Breast epithelium (tissue), 4 donors: ENCODE data around the gene PPRC1. TPM values are rescaled to one million over a fixed set of nuclear protein-coding genes. Genes with fewer than 3 reads are reported as not detected.

Experiments
- DNase-seq, 2 donors: peaks; one replicate each; pipeline ENCODE4 v3.0.0-alpha.2; 2019; ENCODE audit warnings: low spot score in 2 of 2
- H3K27ac ChIP-seq, 2 donors: fragments of 200-600 bp; sonication (generic) in 1 of 2; one replicate each; pipeline ENCODE4 v1.5.1; 2016 to 2019; ENCODE audit warnings: mild to moderate bottlenecking in 1 of 2
- H3K27me3 ChIP-seq, 2 donors: fragments of 200-600 bp; sonication (generic) in 1 of 2; one replicate each; pipeline versions ENCODE4 v1.5.1 to v1.6.0; 2017 to 2019; ENCODE audit warnings: control low read depth in 1 of 2, mild to moderate bottlenecking in 1 of 2
- H3K36me3 ChIP-seq: fragments of 200-600 bp; one replicate; pipeline ENCODE4 v1.5.1; 2019
- H3K4me1 ChIP-seq, 2 donors: fragments of 200-600 bp; sonication (generic); one replicate each; pipeline ENCODE4 v1.5.1; 2016 to 2019; ENCODE audit warnings: control low read depth in 1 of 2
- H3K4me3 ChIP-seq, 3 donors: fragments of 200-600 bp; sonication (generic); 1 replicate in 2 of 3; 2 replicates in 1 of 3; pipeline ENCODE4 v1.5.1; 2016 to 2019; ENCODE audit warnings: mild to moderate bottlenecking in 3 of 3, moderate library complexity in 2 of 3
- H3K9me3 ChIP-seq, 2 donors: fragments of 200-600 bp; sonication (generic) in 1 of 2; one replicate each; pipeline ENCODE4 v1.5.1; 2016 to 2019; ENCODE audit warnings: control low read depth in 1 of 2
- POLR2A ChIP-seq: fragments of 450-650 bp; IDR thresholded peaks from one replicate; pipeline ENCODE4 v1.6.1; 2016; ENCODE audit warnings: antibody characterized with exemption, mild to moderate bottlenecking, moderate library complexity
- POLR2AphosphoS5 ChIP-seq, 3 donors: sonication (generic); formaldehyde crosslinking; IDR thresholded peaks; one replicate each; pipeline ENCODE4 v1.6.1; 2017; ENCODE audit warnings: antibody characterized with exemption in 3 of 3
- intact Hi-C: fragments of 100-400 bp; cut with DNase I; formaldehyde crosslinking; loops from one replicate; pipeline ENCODE4 v1.15.1; 2023; ENCODE audit warnings: low total_unique reads
- total RNA-seq, 3 donors: library from RNA; depleted of rRNA; stranded (reverse); fragments of >200 nt; gene quantifications; one replicate each; pipeline ENCODE4 v1.1.0, GENCODE V29; 2016
- TF ChIP-seq, protein P1 (sequence below), 3 donors: fragments of 450-650 bp; IDR thresholded peaks; one replicate each; pipeline ENCODE4 v1.5.1; 2016 to 2017; ENCODE audit warnings: antibody characterized with exemption in 3 of 3, mild to moderate bottlenecking in 3 of 3, moderate library complexity in 3 of 3

PPRC1 gene
- total RNA-seq, 3 donors from 2014 or later, result 9.1 to 21.0 (median 19.8) TPM

DNA sequence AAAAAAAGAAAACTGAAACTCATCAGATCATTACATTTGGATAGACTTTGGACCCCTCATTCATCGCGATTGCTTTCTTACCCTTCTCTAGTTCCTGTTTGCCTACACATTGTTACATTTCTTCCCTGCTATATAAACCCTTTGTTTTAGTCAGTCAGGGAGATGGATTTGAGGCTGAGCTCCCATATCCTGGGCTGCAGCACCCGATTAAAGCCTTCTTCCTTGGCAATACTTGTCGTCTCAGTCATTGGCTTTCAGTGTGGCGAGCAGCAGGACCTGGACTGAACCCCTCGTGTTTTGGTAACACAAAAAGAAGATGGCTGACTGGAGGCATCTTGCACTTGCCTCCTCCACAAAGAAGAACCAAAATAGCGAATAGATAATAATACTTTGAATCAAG lies 59.1 kb downstream of the PPRC1 start:
- Histone ChIP-seq H3K9me3 (peaks cover 0 to 9% of the 10 kb centered on the region in 2 donors), H3K4me1 (no peaks in the 10 kb centered on the region), H3K27ac (no peak overlapping the region), H3K4me3 (no peak overlapping the region), H3K36me3 (no peaks in the 10 kb centered on the region), H3K27me3 (no peaks in the 10 kb centered on the region)
- TF ChIP-seq POLR2AphosphoS5 (IDR thresholded peaks at IDR 0.05) (no peak), POLR2A (no peak)
- TF ChIP-seq, protein P1, sequence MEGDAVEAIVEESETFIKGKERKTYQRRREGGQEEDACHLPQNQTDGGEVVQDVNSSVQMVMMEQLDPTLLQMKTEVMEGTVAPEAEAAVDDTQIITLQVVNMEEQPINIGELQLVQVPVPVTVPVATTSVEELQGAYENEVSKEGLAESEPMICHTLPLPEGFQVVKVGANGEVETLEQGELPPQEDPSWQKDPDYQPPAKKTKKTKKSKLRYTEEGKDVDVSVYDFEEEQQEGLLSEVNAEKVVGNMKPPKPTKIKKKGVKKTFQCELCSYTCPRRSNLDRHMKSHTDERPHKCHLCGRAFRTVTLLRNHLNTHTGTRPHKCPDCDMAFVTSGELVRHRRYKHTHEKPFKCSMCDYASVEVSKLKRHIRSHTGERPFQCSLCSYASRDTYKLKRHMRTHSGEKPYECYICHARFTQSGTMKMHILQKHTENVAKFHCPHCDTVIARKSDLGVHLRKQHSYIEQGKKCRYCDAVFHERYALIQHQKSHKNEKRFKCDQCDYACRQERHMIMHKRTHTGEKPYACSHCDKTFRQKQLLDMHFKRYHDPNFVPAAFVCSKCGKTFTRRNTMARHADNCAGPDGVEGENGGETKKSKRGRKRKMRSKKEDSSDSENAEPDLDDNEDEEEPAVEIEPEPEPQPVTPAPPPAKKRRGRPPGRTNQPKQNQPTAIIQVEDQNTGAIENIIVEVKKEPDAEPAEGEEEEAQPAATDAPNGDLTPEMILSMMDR (IDR thresholded peaks at IDR 0.05), result no peak
- intact Hi-C loops, result no loop called here
- DNase-seq, result no peak

DNA sequence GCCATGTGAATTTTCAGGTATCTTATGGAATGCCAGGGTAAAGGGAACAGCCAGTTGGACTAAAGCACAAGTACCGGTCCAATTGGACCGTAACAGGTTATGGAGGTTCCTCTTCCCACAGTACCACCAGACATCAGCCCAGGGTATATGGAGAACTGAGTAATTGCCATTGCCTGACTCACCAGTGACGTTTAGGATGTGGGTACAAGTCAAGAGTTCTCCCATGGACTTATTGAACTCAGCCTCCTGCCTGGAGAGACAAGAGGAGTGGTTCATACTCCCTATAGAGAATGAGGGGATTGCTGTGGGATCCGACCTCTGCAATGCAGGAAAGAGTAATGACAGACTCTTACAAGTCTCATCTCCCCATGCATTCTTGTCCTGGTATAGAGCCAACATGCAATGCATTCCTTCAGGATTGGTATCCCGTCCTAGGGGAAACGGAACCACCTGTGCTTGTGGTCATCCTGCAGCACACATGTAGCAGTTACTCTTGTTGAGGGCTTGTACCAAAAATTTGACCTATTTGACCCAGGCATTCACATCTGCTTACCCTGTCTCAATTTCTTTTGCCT lies 62.5 kb downstream of the PPRC1 start:
- TF ChIP-seq, protein P1 (IDR thresholded peaks at IDR 0.05), result no peak
- TF ChIP-seq POLR2AphosphoS5 (IDR thresholded peaks at IDR 0.05) (no peak), POLR2A (no peak)
- Histone ChIP-seq H3K27me3 (no peaks in the 10 kb centered on the region), H3K4me1 (no peaks in the 10 kb centered on the region), H3K4me3 (no peak overlapping the region), H3K9me3 (peaks cover 0 to 4% of the 10 kb centered on the region in 2 donors), H3K27ac (no peak overlapping the region), H3K36me3 (no peaks in the 10 kb centered on the region)
- intact Hi-C loops, result no loop called here
- no peak for DNase-seq

DNA sequence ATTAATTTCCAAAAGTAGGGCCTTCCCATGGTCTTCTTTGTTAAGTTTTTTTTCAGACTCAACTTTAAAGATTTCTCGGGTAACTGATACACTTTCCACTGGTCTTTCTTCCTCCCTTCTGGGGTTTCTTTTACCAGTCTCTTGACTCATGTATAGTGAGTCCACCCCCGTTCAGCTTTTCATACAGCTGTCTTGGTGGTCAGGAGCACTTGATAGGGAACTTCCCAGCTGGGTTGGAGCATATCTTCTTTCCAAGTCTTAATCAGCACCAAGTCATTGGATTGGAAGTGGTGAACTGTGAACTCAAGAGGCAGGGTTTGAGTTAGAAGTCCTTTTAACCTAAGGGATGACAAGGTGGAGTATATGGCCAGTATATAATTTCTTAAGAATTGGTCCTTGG lies 64.1 kb downstream of the PPRC1 start:
- no peak overlapping the region for H3K4me3 ChIP-seq
- no peak overlapping the region for H3K27ac ChIP-seq
- no peaks in the 10 kb centered on the region for H3K27me3 ChIP-seq
- no peaks in the 10 kb centered on the region for H3K36me3 ChIP-seq
- H3K4me1 ChIP-seq, result no peaks in the 10 kb centered on the region
- TF ChIP-seq POLR2AphosphoS5 (IDR thresholded peaks at IDR 0.05) (no peak), POLR2A (no peak)
- TF ChIP-seq, protein P1 (IDR thresholded peaks at IDR 0.05), result no peak
- no peak for DNase-seq
- intact Hi-C loops, result no loop called here
- H3K9me3 ChIP-seq, result no peaks in the 10 kb centered on the region

DNA sequence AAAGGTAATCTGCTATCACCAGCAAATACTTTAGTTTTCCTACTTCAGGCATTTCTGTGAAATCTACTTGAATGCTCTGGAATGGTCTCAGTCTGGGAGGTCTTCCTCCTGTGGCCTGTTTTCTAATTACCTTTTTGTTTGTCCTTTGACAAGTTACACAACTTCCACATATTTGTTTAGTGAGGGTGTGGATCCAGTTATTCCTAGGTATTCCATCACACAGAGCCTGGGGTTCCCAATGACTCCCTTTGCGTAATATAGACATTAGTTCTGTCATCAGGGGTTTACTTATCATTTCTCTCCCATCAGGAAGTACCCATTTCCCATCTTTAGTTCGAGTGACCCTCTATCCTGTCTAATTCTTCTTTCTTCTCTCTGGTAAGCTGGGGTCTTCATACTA lies 65.2 kb downstream of the PPRC1 start:
- H3K36me3 ChIP-seq, result no peaks in the 10 kb centered on the region
- H3K4me1 ChIP-seq, result no peaks in the 10 kb centered on the region
- no peak for DNase-seq
- no peaks in the 10 kb centered on the region for H3K9me3 ChIP-seq
- H3K27ac ChIP-seq, result no peak overlapping the region
- intact Hi-C loops, result no loop called here
- TF ChIP-seq POLR2A (no peak), POLR2AphosphoS5 (IDR thresholded peaks at IDR 0.05) (no peak)
- TF ChIP-seq, protein P1 (IDR thresholded peaks at IDR 0.05), result no peak
- H3K4me3 ChIP-seq, result no peak overlapping the region
- no peaks in the 10 kb centered on the region for H3K27me3 ChIP-seq

Other genes with a start within 250 kb of the PPRC1 start
- 10 to 100 TPM; 18.4 to 27.4 (median 22.4) TPM for gene ARMH3, start 76.9 kb upstream of the PPRC1 start, total RNA-seq
- gene HPS6, start 67.7 kb upstream of the PPRC1 start, total RNA-seq, result 10 to 100 TPM; 17.4 to 22.7 (median 19.7) TPM
- 10 to 100 TPM; 29.6 to 53.6 (median 43.6) TPM for gene LDB1, start 12.7 kb upstream of the PPRC1 start, total RNA-seq
- 10 to 100 TPM; 40.5 to 82.8 (median 65.5) TPM for gene NOLC1, start 19.3 kb downstream of the PPRC1 start, total RNA-seq
- 1 to 10 TPM in 1 of 3 donors, under 1 TPM in 2; 0.66 to 2.2 (median 0.88) TPM for gene ELOVL3, start 93.3 kb downstream of the PPRC1 start, total RNA-seq
- gene PITX3, start 108.5 kb downstream of the PPRC1 start, total RNA-seq, result not detected
- gene GBF1, start 112.5 kb downstream of the PPRC1 start, total RNA-seq, result 10 to 100 TPM; 25.8 to 32.1 (median 25.9) TPM